Upper lobe of left lung (tissue), 6 donors: ENCODE results near the gene B3GNT2. TPM values are rescaled to one million over a fixed set of nuclear protein-coding genes. Genes with fewer than 3 reads are reported as not detected.

Source experiments
- ATAC-seq, 2 donors: fragments of 200-7000 bp; cut with Tn5 transposase; one replicate each; pipeline ENCODE4 v1.9.1; 2022; ENCODE audit warnings: mild to moderate bottlenecking in 2 of 2, moderate library complexity in 2 of 2; ENCODE audit not compliant: low FRiP score in 2 of 2
- DNase-seq, 2 donors: peaks; one replicate each; pipeline ENCODE4 v3.0.0-alpha.2; 2019 to 2020
- H3K27ac ChIP-seq, 4 donors: fragments of 200-600 bp; sonication (generic); one replicate each; pipeline ENCODE4 v1.5.1; 2016 to 2019
- H3K27me3 ChIP-seq, 4 donors: fragments of 200-600 bp; sonication (generic); one replicate each; pipeline ENCODE4 v1.5.1; 2017 to 2019
- H3K36me3 ChIP-seq, 4 donors: fragments of 200-600 bp; sonication (generic); one replicate each; pipeline ENCODE4 v1.5.1; 2016 to 2019
- H3K4me1 ChIP-seq, 4 donors: fragments of 200-600 bp; sonication (generic); one replicate each; pipeline ENCODE4 v1.5.1; 2018 to 2019
- H3K4me3 ChIP-seq, 4 donors: fragments of 200-600 bp; sonication (generic); one replicate each; pipeline ENCODE4 v1.5.1; 2017 to 2019; ENCODE audit warnings: mild to moderate bottlenecking in 2 of 4, moderate library complexity in 1 of 4
- H3K9me3 ChIP-seq, 4 donors: fragments of 200-600 bp; sonication (generic); one replicate each; pipeline ENCODE4 v1.5.1; 2018 to 2019
- CTCF ChIP-seq, 6 experiments: fragments of 450-650 bp in 4 of 6; fragments of 200-600 bp in 2 of 6; sonication (generic) in 2 of 6; IDR thresholded peaks; one replicate each; pipeline ENCODE4 v1.5.1; 2016 to 2019; ENCODE audit warnings: antibody characterized with exemption in 6 of 6
- EP300 ChIP-seq, 4 donors: sonication (generic); formaldehyde crosslinking; IDR thresholded peaks; one replicate each; pipeline ENCODE4 v1.5.1; 2017; ENCODE audit warnings: antibody characterized with exemption in 4 of 4, control low read depth in 2 of 4
- POLR2A ChIP-seq, 4 donors: fragments of 450-650 bp; IDR thresholded peaks; one replicate each; pipeline ENCODE4 v1.5.1; 2016 to 2017; ENCODE audit warnings: antibody characterized with exemption in 4 of 4, mild to moderate bottlenecking in 2 of 4
- POLR2AphosphoS5 ChIP-seq, 2 donors: sonication (generic); formaldehyde crosslinking; IDR thresholded peaks; one replicate each; pipeline ENCODE4 v1.5.1; 2017; ENCODE audit warnings: antibody characterized with exemption in 2 of 2
- WGBS, 2 donors: methylation state at CpG; one replicate each; pipeline ENCODE4 v1.1.5; 2017 to 2018; 5-methylcytosine and 5-hydroxymethylcytosine counted together
- total RNA-seq, 6 donors: library from RNA; depleted of rRNA in 4 of 6; stranded (reverse); fragments of >200 nt in 4 of 6; gene quantifications; one replicate each; pipeline versions ENCODE4 v1.1.0 to v1.2.1, GENCODE V29; 2016 to 2021
- donor health status: DM: no; HTN: no; CAD: no; lungs with moderate emphysema.
- donor health status: DM: no; HTN: yes; CAD: no; lungs with severe emphysema.

The B3GNT2 gene
- total RNA-seq, 6 donors from 2014 or later: 23.0 to 57.6 (median 37.4) TPM

- Histone ChIP-seq H3K27me3 (no peaks in the 10 kb centered on the region), H3K27ac (no peak overlapping the region), H3K4me3 (no peak overlapping the region), H3K36me3 (no peaks in the 10 kb centered on the region), H3K9me3 (no peaks in the 10 kb centered on the region), H3K4me1 (peaks cover 38 to 62% (median 41%) of the 10 kb centered on the region in 4 donors)
- WGBS, 2 donors: 91 to 98% methylated on average over 6 to 10 of the region's 10 CpGs
- no peak for ATAC-seq
- TF ChIP-seq POLR2A (IDR thresholded peaks at IDR 0.05) (no peak), EP300 (IDR thresholded peaks at IDR 0.05) (no peak), CTCF (IDR thresholded peaks at IDR 0.05) (no peak), POLR2AphosphoS5 (IDR thresholded peaks at IDR 0.05) (no peak)
- no peak for DNase-seq
Measured at GRCh38 chr2:62207491-62207890, 11.6 kb downstream of the B3GNT2 start.

- H3K4me3 ChIP-seq: no peak overlapping the region
- H3K27ac ChIP-seq: peak overlapping the region in 2 of 4 donors; percentile 45 to 55
- no peaks in the 10 kb centered on the region for H3K9me3 ChIP-seq
- H3K36me3 ChIP-seq: no peaks in the 10 kb centered on the region
- H3K27me3 ChIP-seq: no peaks in the 10 kb centered on the region
- no peak for ATAC-seq
- peaks cover 31 to 62% (median 36%) of the 10 kb centered on the region in 4 donors for H3K4me1 ChIP-seq
- WGBS, 2 donors: 55 to 65% methylated on average over 4 of the region's 4 CpGs
- no peak for DNase-seq
- TF ChIP-seq POLR2AphosphoS5 (IDR thresholded peaks at IDR 0.05) (no peak), POLR2A (IDR thresholded peaks at IDR 0.05) (no peak), CTCF (IDR thresholded peaks at IDR 0.05) (no peak), EP300 (IDR thresholded peaks at IDR 0.05) (no peak)
Measured at GRCh38 chr2:62208074-62208757, 12.3 kb downstream of the B3GNT2 start.

GRCh38 chr2:62208758-62209114 is 12.8 kb downstream of the B3GNT2 start:
- peaks cover 25 to 66% (median 32%) of the 10 kb centered on the region in 4 donors for H3K4me1 ChIP-seq
- no peak for DNase-seq
- H3K36me3 ChIP-seq: no peaks in the 10 kb centered on the region
- H3K4me3 ChIP-seq: no peak overlapping the region
- H3K27ac ChIP-seq: peak overlapping the region in 2 of 4 donors; percentile 45 to 55
- TF ChIP-seq EP300 (IDR thresholded peaks at IDR 0.05) (no peak), CTCF (IDR thresholded peaks at IDR 0.05) (no peak), POLR2AphosphoS5 (IDR thresholded peaks at IDR 0.05) (no peak), POLR2A (IDR thresholded peaks at IDR 0.05) (no peak)
- H3K27me3 ChIP-seq: no peaks in the 10 kb centered on the region
- WGBS, 2 donors: 90 to 96% methylated on average over 5 of the region's 5 CpGs
- H3K9me3 ChIP-seq: no peaks in the 10 kb centered on the region
- no peak for ATAC-seq

GRCh38 chr2:62209427-62209991 is 13.6 kb downstream of the B3GNT2 start:
- Histone ChIP-seq H3K4me3 (no peak overlapping the region), H3K36me3 (no peaks in the 10 kb centered on the region), H3K9me3 (no peaks in the 10 kb centered on the region), H3K4me1 (peaks cover 29 to 74% (median 36%) of the 10 kb centered on the region in 4 donors), H3K27me3 (no peaks in the 10 kb centered on the region), H3K27ac (peak overlapping the region in 3 of 4 donors; percentile 10 to 55 (median 45))
- ATAC-seq (no peak), DNase-seq (no peak)
- TF ChIP-seq POLR2AphosphoS5 (IDR thresholded peaks at IDR 0.05) (no peak), CTCF (IDR thresholded peaks at IDR 0.05) (no peak), POLR2A (IDR thresholded peaks at IDR 0.05) (no peak), EP300 (IDR thresholded peaks at IDR 0.05) (no peak)
- 67 to 79% methylated on average over 8 of the region's 8 CpGs for WGBS, 2 donors
